PFSK-1 (cell line): ENCODE results near the gene EPHA6.

Source experiments
- POLR2AphosphoS5 ChIP-seq: IDR thresholded peaks from 2 replicates; pipeline ENCODE4 v1.6.1; 2012; ENCODE audit warnings: low read depth, mild to moderate bottlenecking, control low read depth, low read length, moderate library complexity
- REST ChIP-seq, 2 experiments: IDR thresholded peaks; 2 replicates each; pipeline versions ENCODE4 v1.6.1 to v1.8.0; 2011 to 2012; ENCODE audit warnings: low read depth in 2 of 2, low read length in 2 of 2, control low read depth in 1 of 2, inconsistent platforms in 1 of 2, mild to moderate bottlenecking in 1 of 2, moderate library complexity in 1 of 2; ENCODE audit not compliant: insufficient read depth in 1 of 2

DNA sequence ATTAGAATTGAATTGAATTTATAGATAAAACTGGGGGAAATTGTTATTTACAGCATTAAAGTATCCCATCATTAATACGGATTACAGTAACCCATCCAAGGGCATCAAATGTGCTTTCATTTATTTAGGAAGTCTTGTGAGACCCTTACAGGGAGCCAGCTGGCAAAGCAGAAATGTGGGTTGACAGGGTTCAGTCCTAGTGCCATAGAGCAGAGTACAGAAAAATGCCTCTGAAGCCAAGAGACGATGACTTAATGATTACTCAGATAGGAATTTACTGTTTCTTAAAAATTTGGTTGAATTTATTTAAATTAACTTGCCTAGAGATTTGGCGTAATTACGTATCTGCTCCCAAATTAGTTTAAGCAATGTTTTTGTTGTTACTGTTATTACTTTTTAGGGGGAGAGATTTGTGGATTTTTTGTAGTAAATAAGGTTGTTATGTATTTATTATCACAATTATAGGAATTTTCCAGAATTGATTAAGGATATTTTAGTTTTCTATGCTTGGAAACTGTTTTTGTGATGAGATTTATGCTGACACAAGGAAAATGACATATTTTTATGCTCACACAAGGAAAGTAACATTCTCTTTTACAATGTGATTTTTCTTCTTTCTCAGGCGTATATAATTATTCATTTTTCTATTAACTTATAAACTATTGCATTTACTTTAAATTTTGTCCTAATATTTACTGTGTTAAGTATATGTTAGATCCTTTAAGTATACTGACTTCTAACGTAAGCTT lies 152.0 kb downstream of the EPHA6 start:
- TF ChIP-seq POLR2AphosphoS5 (no peak), REST (IDR thresholded peaks at IDR 0.05; ENCODE audit: insufficient read depth in 1 of 2, low read depth in 2 of 2, low read length in 2 of 2) (no peak)
